ENCODE measurements around the gene HACD3. TPM values are rescaled to one million over a fixed set of nuclear protein-coding genes. Genes with fewer than 3 reads are reported as not detected.

HACD3 gene
- total RNA-seq, 1 donor from 2014 or later: 123 TPM

GRCh38 chr15:65621638-65622037 is 91.4 kb downstream of the HACD3 start, which contains the start of gene SLC24A1:
Gene SLC24A1 (plus strand): TSS chr15:65621938. CDS start chr15:65624081, 2,143 bp downstream.
- H3K27me3 Mint-ChIP-seq: no peaks in the 10 kb centered on the region
- H3K36me3 Mint-ChIP-seq: peaks cover 12% of the 10 kb centered on the region
- H3K9me3 Mint-ChIP-seq: no peaks in the 10 kb centered on the region
- TF ChIP-seq CTCF (conservative IDR thresholded peaks at IDR 0.05): no peak
- H3K4me3 Mint-ChIP-seq: no peak within 1 kb of the TSS
- no peak for DNase-seq (ENCODE audit: extremely low spot score, unreplicated experiment)
- H3K27ac Mint-ChIP-seq: no peak within 1 kb of the TSS
- no peaks in the 10 kb centered on the region for H3K4me1 Mint-ChIP-seq (ENCODE audit: unreplicated experiment)

DNA sequence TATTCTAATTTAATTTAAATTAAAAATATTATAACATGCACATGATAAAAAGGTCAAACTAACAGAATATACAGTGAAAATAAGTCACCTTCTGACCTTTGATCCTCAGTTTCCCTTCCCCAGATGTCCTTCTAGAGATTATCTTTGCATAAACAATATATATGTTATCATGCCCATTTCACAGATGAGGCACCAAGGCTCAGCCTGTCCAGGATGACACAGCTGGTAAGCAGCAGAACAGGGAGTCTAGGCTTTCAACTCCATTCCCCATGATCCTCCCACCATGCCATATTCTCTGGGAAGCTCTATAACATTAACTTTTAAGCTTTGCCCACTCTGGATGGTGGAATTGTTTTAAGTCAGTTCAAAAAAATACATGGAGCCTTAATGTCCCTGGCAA is 92.8 kb downstream of the HACD3 start:
- no peaks in the 10 kb centered on the region for H3K9me3 Mint-ChIP-seq
- no peak for TF ChIP-seq CTCF (conservative IDR thresholded peaks at IDR 0.05)
- H3K27me3 Mint-ChIP-seq: no peaks in the 10 kb centered on the region
- no peak overlapping the region for H3K4me3 Mint-ChIP-seq
- H3K27ac Mint-ChIP-seq: no peak overlapping the region
- peaks cover 12% of the 10 kb centered on the region for H3K36me3 Mint-ChIP-seq
- no peaks in the 10 kb centered on the region for H3K4me1 Mint-ChIP-seq (ENCODE audit: unreplicated experiment)
- DNase-seq (ENCODE audit: extremely low spot score, unreplicated experiment): no peak

GRCh38 chr15:65626856-65627255 is 96.6 kb downstream of the HACD3 start:
- Mint-ChIP-seq H3K27ac (no peak overlapping the region), H3K36me3 (peaks cover 12% of the 10 kb centered on the region), H3K4me3 (no peak overlapping the region), H3K9me3 (no peaks in the 10 kb centered on the region), H3K27me3 (no peaks in the 10 kb centered on the region), H3K4me1 (ENCODE audit: unreplicated experiment) (no peaks in the 10 kb centered on the region)
- no peak for DNase-seq (ENCODE audit: extremely low spot score, unreplicated experiment)
- TF ChIP-seq CTCF (conservative IDR thresholded peaks at IDR 0.05): no peak

Other genes starting within 250 kb of the HACD3 start
- gene PARP16, start 243.6 kb upstream of the HACD3 start, total RNA-seq (ENCODE audit: low replicate concordance): 8.0 and 12.7 TPM in 2 replicates
- gene RNU5A-1, start 234.4 kb upstream of the HACD3 start, total RNA-seq (ENCODE audit: low replicate concordance): not detected in 2 replicates
- 15.0 and 16.3 TPM in 2 replicates for gene RNU5B-1, start 225.8 kb upstream of the HACD3 start, total RNA-seq (ENCODE audit: low replicate concordance)
- gene IGDCC3, start 152.5 kb upstream of the HACD3 start, total RNA-seq (ENCODE audit: low replicate concordance): 18.8 and 169 TPM in 2 replicates
- 2.4 and 17.1 TPM in 2 replicates for gene IGDCC4, start 107.5 kb upstream of the HACD3 start, total RNA-seq (ENCODE audit: low replicate concordance)
- gene DPP8, start 12.8 kb upstream of the HACD3 start, total RNA-seq (ENCODE audit: low replicate concordance): 25.0 and 27.4 TPM in 2 replicates
- gene INTS14, start 80.7 kb downstream of the HACD3 start, total RNA-seq (ENCODE audit: low replicate concordance): 43.9 and 49.3 TPM in 2 replicates
- gene SLC24A1, start 91.5 kb downstream of the HACD3 start, total RNA-seq (ENCODE audit: low replicate concordance): 9.8 and 15.8 TPM in 2 replicates